ENCODE measurements around the gene SIGLEC9.

- no peak for TF ChIP-seq EZH2phosphoT487 (IDR thresholded peaks at IDR 0.05; ENCODE audit: borderline replicate concordance, low read length)
- TF ChIP-seq, protein P1, sequence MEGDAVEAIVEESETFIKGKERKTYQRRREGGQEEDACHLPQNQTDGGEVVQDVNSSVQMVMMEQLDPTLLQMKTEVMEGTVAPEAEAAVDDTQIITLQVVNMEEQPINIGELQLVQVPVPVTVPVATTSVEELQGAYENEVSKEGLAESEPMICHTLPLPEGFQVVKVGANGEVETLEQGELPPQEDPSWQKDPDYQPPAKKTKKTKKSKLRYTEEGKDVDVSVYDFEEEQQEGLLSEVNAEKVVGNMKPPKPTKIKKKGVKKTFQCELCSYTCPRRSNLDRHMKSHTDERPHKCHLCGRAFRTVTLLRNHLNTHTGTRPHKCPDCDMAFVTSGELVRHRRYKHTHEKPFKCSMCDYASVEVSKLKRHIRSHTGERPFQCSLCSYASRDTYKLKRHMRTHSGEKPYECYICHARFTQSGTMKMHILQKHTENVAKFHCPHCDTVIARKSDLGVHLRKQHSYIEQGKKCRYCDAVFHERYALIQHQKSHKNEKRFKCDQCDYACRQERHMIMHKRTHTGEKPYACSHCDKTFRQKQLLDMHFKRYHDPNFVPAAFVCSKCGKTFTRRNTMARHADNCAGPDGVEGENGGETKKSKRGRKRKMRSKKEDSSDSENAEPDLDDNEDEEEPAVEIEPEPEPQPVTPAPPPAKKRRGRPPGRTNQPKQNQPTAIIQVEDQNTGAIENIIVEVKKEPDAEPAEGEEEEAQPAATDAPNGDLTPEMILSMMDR (conservative IDR thresholded peaks at IDR 0.05; ENCODE audit: low read depth, low read length) = no peak
Measured at GRCh38 chr19:51150627-51151026, 25.9 kb downstream of the SIGLEC9 start.

Measured in PC-3 (cell line).